Adrenal gland (tissue), 5 donors: ENCODE measurements around the gene HNRNPK.

Experiments
- POLR2A ChIP-seq, 2 donors: fragments of 450-650 bp; IDR thresholded peaks; one replicate each; pipeline ENCODE4 v1.6.1; 2017; ENCODE audit warnings: antibody characterized with exemption in 2 of 2, mild to moderate bottlenecking in 2 of 2, moderate library complexity in 1 of 2
- TF ChIP-seq, protein P1 (sequence below), 6 experiments: fragments of 450-650 bp in 4 of 6; fragments of 200-600 bp in 2 of 6; sonication (generic) in 1 of 6; IDR thresholded peaks; 1 replicate in 5 of 6; 2 replicates in 1 of 6; pipeline versions ENCODE4 v1.5.1 to v1.8.0; 2016 to 2021; ENCODE audit warnings: antibody characterized with exemption in 6 of 6, mild to moderate bottlenecking in 2 of 6, moderate library complexity in 1 of 6
- donor health status: DM: no; HTN: no; CAD: no.

DNA sequence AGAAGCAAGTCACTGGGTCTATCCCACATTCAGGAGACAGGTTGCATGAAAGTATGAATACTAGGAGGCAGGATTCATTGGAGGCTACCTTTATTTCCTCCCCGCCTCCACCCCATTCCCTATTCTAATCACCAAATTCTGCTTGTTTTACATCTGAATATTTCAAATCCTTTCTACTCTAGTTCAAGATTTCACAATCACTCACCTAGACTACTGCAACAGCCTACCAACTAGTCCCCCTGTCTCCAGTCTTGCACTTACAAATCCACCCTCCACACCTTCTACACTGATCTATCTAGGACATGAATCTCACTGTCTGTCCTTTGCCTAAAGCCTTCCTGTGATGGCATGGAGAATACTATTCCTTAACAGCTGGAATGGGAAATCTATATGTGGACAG is 52.4 kb downstream of the HNRNPK start:
- TF ChIP-seq, protein P1, sequence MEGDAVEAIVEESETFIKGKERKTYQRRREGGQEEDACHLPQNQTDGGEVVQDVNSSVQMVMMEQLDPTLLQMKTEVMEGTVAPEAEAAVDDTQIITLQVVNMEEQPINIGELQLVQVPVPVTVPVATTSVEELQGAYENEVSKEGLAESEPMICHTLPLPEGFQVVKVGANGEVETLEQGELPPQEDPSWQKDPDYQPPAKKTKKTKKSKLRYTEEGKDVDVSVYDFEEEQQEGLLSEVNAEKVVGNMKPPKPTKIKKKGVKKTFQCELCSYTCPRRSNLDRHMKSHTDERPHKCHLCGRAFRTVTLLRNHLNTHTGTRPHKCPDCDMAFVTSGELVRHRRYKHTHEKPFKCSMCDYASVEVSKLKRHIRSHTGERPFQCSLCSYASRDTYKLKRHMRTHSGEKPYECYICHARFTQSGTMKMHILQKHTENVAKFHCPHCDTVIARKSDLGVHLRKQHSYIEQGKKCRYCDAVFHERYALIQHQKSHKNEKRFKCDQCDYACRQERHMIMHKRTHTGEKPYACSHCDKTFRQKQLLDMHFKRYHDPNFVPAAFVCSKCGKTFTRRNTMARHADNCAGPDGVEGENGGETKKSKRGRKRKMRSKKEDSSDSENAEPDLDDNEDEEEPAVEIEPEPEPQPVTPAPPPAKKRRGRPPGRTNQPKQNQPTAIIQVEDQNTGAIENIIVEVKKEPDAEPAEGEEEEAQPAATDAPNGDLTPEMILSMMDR (IDR thresholded peaks at IDR 0.05): no peak
- TF ChIP-seq POLR2A (IDR thresholded peaks at IDR 0.05): no peak
